ENCODE data around the gene OR2T5.
"Not testable (repeated sequence)": the region's sequence is repeated elsewhere in the genome, so short reads cannot be mapped to it uniquely, and the experiment has no call there.

OR2T5 gene

DNA sequence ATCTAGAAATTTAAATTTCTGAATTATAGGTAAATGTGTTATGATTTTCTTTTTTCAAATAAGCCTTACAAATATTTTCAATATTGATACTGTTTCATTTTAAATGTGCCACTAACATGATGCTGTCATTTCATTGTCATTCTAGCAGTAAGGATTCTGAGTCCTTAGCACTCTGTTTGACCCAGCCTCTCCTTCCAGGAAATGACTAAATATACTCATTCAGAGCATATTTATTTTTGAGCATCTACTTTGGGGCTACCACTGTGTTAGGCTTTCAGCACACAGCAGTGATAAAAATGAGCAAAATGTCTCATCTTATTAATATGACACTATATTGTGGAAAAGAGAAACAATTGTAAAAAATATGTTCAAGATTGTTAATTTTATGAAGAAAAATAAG lies 21.8 kb downstream of the OR2T5 start:
- DNase-seq: not testable (repeated sequence)

DNA sequence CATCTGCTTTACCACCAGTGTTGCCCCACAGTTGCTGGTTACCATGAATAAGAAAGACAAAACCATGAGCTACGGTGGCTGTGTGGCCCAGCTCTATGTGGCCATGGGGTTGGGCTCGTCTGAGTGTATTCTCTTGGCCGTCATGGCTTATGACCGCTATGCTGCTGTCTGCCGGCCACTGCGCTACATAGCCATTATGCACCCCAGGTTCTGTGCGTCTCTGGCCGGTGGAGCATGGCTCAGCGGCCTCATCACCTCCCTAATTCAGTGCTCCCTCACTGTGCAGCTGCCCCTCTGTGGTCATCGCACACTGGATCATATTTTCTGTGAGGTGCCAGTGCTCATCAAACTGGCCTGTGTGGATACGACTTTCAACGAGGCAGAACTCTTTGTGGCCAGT lies 33.5 kb downstream of the OR2T5 start:
- DNase-seq: no peak

DNA sequence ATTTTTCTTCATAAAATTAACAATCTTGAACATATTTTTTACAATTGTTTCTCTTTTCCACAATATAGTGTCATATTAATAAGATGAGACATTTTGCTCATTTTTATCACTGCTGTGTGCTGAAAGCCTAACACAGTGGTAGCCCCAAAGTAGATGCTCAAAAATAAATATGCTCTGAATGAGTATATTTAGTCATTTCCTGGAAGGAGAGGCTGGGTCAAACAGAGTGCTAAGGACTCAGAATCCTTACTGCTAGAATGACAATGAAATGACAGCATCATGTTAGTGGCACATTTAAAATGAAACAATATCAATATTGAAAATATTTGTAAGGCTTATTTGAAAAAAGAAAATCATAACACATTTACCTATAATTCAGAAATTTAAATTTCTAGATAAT lies 49.1 kb downstream of the OR2T5 start:
- not testable (repeated sequence) for DNase-seq

Measured in stimulated activated CD4-positive, alpha-beta T cell treated with anti-CD3 and anti-CD28 coated beads, Interleukin-15, amount 100 ng/mL, for 24 hours (primary cell).